ENCODE results near the gene IFNA17. TPM values are rescaled to one million over a fixed set of nuclear protein-coding genes. Genes with fewer than 3 reads are reported as not detected.

The IFNA17 gene
- total RNA-seq, result not detected in 2 replicates
- long read RNA-seq, result 0 reads

DNA sequence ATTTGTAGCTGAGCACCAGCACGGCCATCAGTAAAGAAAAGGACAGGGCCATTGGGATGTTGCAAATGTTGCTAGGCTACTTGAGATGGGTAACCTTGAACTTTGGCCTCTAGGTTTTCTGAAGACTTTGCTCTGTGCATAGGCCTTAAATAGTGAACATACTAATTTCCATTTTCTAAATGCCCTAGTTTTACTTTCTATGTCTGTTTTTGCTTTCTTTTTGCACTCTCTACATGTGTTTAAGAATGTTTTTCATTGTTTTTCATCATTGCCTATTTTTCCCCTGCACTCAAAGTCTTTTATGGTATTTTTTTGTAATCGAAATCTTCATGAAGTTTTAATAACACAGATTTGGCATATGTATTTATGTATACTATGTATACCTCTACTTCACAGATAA, at the start of gene IFNA17:
TSS of gene IFNA17 (minus strand) at position 101 of the 400 bp plus-strand sequence. CDS start at position 52, 49 bp downstream.
- TF ChIP-seq, protein P1, sequence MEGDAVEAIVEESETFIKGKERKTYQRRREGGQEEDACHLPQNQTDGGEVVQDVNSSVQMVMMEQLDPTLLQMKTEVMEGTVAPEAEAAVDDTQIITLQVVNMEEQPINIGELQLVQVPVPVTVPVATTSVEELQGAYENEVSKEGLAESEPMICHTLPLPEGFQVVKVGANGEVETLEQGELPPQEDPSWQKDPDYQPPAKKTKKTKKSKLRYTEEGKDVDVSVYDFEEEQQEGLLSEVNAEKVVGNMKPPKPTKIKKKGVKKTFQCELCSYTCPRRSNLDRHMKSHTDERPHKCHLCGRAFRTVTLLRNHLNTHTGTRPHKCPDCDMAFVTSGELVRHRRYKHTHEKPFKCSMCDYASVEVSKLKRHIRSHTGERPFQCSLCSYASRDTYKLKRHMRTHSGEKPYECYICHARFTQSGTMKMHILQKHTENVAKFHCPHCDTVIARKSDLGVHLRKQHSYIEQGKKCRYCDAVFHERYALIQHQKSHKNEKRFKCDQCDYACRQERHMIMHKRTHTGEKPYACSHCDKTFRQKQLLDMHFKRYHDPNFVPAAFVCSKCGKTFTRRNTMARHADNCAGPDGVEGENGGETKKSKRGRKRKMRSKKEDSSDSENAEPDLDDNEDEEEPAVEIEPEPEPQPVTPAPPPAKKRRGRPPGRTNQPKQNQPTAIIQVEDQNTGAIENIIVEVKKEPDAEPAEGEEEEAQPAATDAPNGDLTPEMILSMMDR (IDR thresholded peaks at IDR 0.05; ENCODE audit: unreplicated experiment), result no peak
- Mint-ChIP-seq H3K36me3 (ENCODE audit: insufficient read depth) (no peaks in the 10 kb centered on the region), H3K27me3 (peaks cover 24% of the 10 kb centered on the region), H3K27ac (no peak within 1 kb of the TSS), H3K4me1 (ENCODE audit: low read depth) (no peaks in the 10 kb centered on the region), H3K4me3 (ENCODE audit: low read depth) (no peak within 1 kb of the TSS), H3K9me3 (ENCODE audit: low read depth) (peaks cover 4% of the 10 kb centered on the region)
- no peak for DNase-seq (ENCODE audit: low spot score, unreplicated experiment)

DNA sequence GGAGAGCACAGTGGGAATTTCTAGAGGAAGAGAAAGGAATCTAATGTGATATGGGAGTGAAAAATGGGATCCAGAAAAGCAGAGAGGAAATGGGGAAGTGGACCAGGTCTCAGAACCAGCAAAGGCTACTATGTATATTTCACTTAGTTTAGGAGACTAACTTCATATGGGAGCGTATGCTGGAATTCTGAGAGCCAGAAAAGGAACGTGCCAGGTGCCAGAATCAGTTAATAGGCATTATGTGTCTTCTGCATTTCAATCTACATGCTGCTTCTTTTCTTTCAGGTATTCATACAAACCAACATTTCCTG, 40.3 kb upstream of the IFNA17 start:
- TF ChIP-seq, protein P1 (IDR thresholded peaks at IDR 0.05; ENCODE audit: unreplicated experiment), result no peak
- no peak for DNase-seq (ENCODE audit: low spot score, unreplicated experiment)
- Mint-ChIP-seq H3K36me3 (ENCODE audit: insufficient read depth) (no peaks in the 10 kb centered on the region), H3K9me3 (ENCODE audit: low read depth) (peaks cover 8% of the 10 kb centered on the region), H3K4me3 (ENCODE audit: low read depth) (no peak overlapping the region), H3K4me1 (ENCODE audit: low read depth) (no peaks in the 10 kb centered on the region), H3K27ac (no peak overlapping the region), H3K27me3 (peaks cover 70% of the 10 kb centered on the region)

- H3K36me3 Mint-ChIP-seq (ENCODE audit: insufficient read depth), result no peaks in the 10 kb centered on the region
- H3K4me1 Mint-ChIP-seq (ENCODE audit: low read depth), result no peaks in the 10 kb centered on the region
- TF ChIP-seq, protein P1 (IDR thresholded peaks at IDR 0.05; ENCODE audit: unreplicated experiment), result no peak
- H3K4me3 Mint-ChIP-seq (ENCODE audit: low read depth), result no peak overlapping the region
- H3K27me3 Mint-ChIP-seq, result peaks cover 72% of the 10 kb centered on the region
- peaks cover 8% of the 10 kb centered on the region for H3K9me3 Mint-ChIP-seq (ENCODE audit: low read depth)
- no peak for DNase-seq (ENCODE audit: low spot score, unreplicated experiment)
- no peak overlapping the region for H3K27ac Mint-ChIP-seq
Observed at GRCh38 chr9:21267485-21268346, 39.7 kb upstream of the IFNA17 start.

GRCh38 chr9:21266733-21267484, 38.9 kb upstream of the IFNA17 start:
- Mint-ChIP-seq H3K27me3 (peaks cover 80% of the 10 kb centered on the region), H3K27ac (no peak overlapping the region), H3K4me3 (ENCODE audit: low read depth) (no peak overlapping the region), H3K36me3 (ENCODE audit: insufficient read depth) (no peaks in the 10 kb centered on the region), H3K4me1 (ENCODE audit: low read depth) (no peaks in the 10 kb centered on the region), H3K9me3 (ENCODE audit: low read depth) (peaks cover 8% of the 10 kb centered on the region)
- TF ChIP-seq, protein P1 (IDR thresholded peaks at IDR 0.05; ENCODE audit: unreplicated experiment), result no peak
- no peak for DNase-seq (ENCODE audit: low spot score, unreplicated experiment)

GRCh38 chr9:21265421-21266189, 37.6 kb upstream of the IFNA17 start:
- no peak for DNase-seq (ENCODE audit: low spot score, unreplicated experiment)
- Mint-ChIP-seq H3K9me3 (ENCODE audit: low read depth) (no peaks in the 10 kb centered on the region), H3K4me3 (ENCODE audit: low read depth) (no peak overlapping the region), H3K27me3 (peaks cover 81% of the 10 kb centered on the region), H3K36me3 (ENCODE audit: insufficient read depth) (no peaks in the 10 kb centered on the region), H3K27ac (no peak overlapping the region), H3K4me1 (ENCODE audit: low read depth) (no peaks in the 10 kb centered on the region)
- TF ChIP-seq, protein P1 (IDR thresholded peaks at IDR 0.05; ENCODE audit: unreplicated experiment), result no peak

Data from progenitor cell of endocrine pancreas (in vitro differentiated cells).